Measurements from ENCODE around the gene S100A5. TPM values are rescaled to one million over a fixed set of nuclear protein-coding genes. Genes with fewer than 3 reads are reported as not detected.

Gene S100A5
- total and polyA plus RNA-seq, 2 of the 8 experiments (the other 6 are each of a cell fraction or from before 2014, with no cell fraction given), result not detected

GRCh38 chr1:153541641-153542590 is 1.2 kb upstream of the S100A5 start (continued):
- no peak for TF ChIP-seq CHD7 (IDR thresholded peaks at IDR 0.05; ENCODE audit: insufficient replicate concordance, low read length)
- TF ChIP-seq TBP (IDR thresholded peaks at IDR 0.05; ENCODE audit: low read depth, low read length), result no peak
- TF ChIP-seq BCL11A (IDR thresholded peaks at IDR 0.05; ENCODE audit: low read depth in 2 of 2, low read length in 2 of 2), result no peak
- TF ChIP-seq SIRT6 (IDR thresholded peaks at IDR 0.05; ENCODE audit: low read length), result no peak
- TF ChIP-seq TCF12 (IDR thresholded peaks at IDR 0.05; ENCODE audit: low read depth, low read length), result no peak
- no peak for TF ChIP-seq CHD2 (IDR thresholded peaks at IDR 0.05; ENCODE audit: low read length)
- TF ChIP-seq RNF2 (IDR thresholded peaks at IDR 0.05; ENCODE audit: borderline replicate concordance, low read depth, low read length, missing control alignments, poor library complexity, severe bottlenecking), result no peak
- no peak for TF ChIP-seq RBBP5 (IDR thresholded peaks at IDR 0.05; ENCODE audit: borderline replicate concordance, low read depth, low read length)
- TF ChIP-seq SP4 (IDR thresholded peaks at IDR 0.05; ENCODE audit: low read length), result no peak
- TF ChIP-seq TAF1 (IDR thresholded peaks at IDR 0.05; ENCODE audit: low read depth, low read length), result no peak

Data from H1 (cell line).